Pons (tissue), 1 donor: ENCODE data around the gene THSD4.
A peak's percentile ranks its signal among the peaks of the same experiment; 100 is the strongest.

Experiments used
- DNase-seq: peaks from one replicate; pipeline ENCODE4 v3.0.0-alpha.2; 2016; ENCODE audit warnings: low spot score

The THSD4 gene

GRCh38 chr15:71114887-71115566 lies at the start of gene THSD4:
TSS of gene THSD4 (plus strand) at chr15:71115471.
- peak; percentile 11 for DNase-seq

GRCh38 chr15:71066983-71067382 lies 48.3 kb upstream of the THSD4 start:
- DNase-seq: no peak

GRCh38 chr15:71069693-71070092 lies 45.6 kb upstream of the THSD4 start:
- no peak for DNase-seq

DNA sequence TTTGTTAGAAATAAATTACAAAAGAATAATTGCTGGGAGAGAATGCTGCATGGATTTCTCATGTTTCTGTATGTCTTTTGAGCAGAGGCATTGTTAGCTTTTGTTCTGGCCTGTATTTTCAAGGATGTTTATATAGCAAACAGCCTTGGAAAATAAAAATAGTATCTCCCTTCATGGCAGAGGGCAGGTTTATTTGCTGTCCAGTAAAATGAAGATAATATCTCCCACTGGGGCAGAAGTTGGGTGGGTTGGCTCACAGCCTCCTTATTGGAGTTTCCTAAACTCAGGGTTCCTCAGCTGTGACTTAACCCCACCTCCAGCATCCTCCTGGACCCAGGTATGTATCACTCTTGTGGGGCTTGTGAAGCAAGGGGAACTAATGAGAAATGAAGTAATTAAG lies 43.7 kb upstream of the THSD4 start:
- DNase-seq: no peak

DNA sequence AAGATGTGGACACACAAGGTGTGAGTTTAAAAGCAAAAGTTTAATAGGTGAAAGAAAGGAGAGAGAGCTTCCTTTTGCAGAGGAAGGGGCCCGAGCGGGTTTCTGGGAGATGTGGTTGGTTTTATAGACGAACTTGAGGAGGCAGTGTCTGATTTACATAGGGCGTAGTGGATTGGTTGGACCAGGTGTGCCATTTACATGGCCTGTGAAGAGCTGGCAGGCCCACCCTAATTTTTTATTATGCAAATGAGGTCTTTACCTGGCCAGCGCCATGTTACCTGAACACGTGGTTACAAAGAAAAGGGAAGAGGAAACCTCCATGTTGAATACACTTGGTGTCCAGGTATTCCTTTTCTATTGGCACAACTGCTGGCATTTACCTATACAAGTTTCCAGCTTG lies 42.8 kb upstream of the THSD4 start:
- no peak for DNase-seq

DNA sequence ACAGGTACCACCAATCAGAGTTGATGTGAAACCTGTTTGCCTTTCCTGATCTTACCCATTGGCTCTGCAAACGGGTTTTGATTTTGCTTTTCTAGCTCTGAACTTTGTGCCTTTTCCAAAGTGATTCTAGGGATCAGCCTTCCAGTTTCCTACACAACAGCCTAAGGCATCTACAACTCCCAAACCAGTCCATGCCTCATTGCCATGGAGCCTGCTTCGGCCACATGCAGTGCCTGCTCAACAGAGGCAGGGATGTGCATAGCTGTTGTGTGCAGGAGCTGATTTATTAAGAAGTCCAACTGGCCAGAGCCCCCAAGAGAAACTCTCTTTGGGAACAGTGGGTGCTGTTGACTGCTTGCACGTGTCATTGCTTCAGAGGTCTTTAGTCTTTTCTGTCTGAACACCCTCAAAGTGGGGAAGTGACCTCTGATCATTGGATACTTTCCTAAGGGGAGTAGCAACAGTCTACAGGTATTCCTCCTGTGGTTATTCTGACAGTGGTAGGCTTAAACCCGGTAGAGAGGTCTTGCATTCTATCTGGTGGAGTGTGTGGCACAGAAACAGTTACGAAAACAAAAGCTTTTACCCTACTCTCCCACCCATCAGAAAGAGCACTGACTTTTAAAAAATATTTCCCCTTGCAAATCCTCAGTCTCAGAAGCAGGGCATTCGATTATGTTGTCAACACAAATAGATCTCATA lies 36.6 kb upstream of the THSD4 start:
- DNase-seq: no peak

DNA sequence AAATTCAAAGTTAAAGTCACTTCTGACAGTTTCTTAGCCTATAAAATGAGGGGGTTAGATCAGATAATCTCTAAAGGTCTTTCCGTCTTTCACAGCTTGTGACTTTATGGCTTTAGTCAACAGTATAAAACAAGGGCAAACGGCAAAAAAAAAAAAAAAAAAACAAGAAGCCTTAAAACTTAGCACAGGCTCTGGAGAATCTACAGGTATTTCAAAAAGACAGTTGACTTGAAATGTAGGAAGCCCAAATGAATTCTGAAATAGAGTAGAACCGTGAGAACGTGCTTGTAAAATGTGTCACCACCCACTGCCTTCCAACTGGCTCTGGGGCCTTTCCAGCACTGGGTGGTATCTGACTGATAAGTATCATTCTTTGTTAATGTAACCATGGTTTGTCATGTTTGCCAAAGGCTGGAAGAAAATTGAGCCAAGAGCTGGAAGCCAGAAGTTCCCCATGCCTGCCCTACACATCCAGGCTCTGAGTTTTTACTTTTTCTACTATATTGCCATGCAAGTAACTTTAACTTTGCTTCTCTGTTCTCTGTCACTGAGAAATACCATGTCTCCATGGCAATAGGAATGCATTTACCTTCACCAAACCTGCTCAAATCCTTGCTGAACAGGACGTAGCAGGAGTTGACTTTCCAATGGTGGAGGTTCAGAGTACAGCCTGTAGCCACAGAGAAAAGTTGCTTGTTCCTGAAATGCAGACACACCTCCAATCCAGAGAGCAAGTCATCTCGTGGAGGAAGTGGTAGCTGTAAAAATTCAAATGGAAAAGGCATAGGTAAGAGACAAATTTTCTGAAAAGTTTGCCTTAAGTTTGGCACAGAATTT lies 35.8 kb upstream of the THSD4 start:
- no peak for DNase-seq

GRCh38 chr15:71080166-71080565 lies 35.1 kb upstream of the THSD4 start:
- no peak for DNase-seq

- no peak for DNase-seq
Measured at GRCh38 chr15:71080705-71081104, 34.6 kb upstream of the THSD4 start.

GRCh38 chr15:71082803-71083202 lies 32.5 kb upstream of the THSD4 start:
- no peak for DNase-seq

DNA sequence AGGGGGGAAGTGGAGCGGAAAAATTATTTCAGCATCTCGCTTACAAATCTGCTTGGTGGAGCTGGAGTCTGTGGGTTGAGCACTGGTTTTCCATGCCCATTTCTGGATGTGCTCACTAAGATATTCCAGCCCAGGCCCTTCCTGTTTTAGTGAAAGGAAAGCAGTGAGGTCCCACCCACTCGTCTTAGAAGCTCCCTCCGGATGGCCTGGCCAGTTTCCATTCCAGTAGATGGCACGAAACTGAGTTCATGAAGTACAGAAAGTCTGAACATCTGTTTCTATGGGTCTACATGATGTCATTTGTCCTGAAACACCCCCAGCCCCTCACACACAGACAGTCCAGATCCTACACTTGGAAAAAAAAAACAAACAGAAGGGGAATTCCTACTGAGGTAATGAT lies 31.9 kb upstream of the THSD4 start:
- no peak for DNase-seq

DNA sequence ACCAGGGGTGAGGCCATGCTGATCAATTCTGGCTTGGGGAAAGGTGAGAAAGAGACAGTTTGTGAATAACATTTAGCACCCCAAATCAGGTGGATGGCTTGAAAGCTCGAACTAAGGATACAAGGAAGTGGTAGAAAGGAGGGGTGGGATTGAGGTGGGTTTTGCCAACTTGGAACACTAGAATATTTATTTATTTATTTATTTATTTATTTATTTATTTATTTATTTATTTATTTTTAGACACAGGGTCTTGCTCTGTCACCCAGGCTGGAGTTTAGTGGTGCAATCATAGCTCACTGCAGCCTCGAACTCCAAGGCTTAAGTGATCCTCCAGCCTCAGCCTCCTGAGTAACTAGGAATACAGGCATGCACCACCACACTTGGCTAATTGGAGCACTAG lies 31.0 kb upstream of the THSD4 start:
- no peak for DNase-seq

DNA sequence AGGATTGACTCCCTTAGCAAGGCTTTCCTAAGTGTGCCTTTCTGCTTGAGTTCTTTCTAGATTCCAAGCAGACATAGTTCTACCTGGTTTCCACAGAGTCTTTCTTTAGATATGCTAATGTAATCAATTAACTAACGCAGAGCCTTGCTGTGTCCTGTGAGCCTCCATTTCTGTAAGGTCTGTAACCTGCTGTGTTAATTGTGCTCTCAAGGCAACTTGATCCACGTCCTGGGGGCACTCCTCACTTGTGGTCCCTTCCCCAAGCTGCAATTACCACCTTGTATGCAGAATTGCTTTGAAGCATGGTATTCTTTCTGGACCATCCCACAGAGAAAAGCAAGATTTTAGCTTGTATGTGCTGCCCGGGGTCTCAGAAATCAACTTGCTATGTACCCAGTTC lies 29.5 kb upstream of the THSD4 start:
- DNase-seq: no peak

GRCh38 chr15:71088155-71088554 lies 27.1 kb upstream of the THSD4 start:
- no peak for DNase-seq

GRCh38 chr15:71088683-71089082 lies 26.6 kb upstream of the THSD4 start:
- no peak for DNase-seq

- DNase-seq: no peak
Measured at GRCh38 chr15:71089801-71090200, 25.5 kb upstream of the THSD4 start.

DNA sequence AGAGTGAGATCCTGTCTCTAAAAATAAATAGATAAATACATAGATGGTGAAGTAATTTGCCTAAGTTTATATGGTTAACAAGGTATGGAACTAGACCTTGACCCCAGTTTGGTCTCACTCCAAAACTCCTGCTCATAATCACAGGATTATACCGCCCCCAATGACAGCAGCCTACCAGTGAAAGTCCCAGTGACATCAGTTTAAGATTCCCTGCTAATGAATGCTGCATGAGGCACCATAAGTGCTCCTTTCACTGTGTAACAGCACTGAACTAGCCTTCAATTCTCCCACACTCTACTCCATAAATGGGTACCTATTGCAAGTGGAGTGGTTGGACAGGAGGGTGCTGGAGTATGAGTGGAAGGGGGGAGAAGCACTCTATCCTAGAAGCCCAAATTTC lies 23.7 kb upstream of the THSD4 start:
- no peak for DNase-seq

GRCh38 chr15:71092056-71092600 lies 23.1 kb upstream of the THSD4 start:
- no peak for DNase-seq

- DNase-seq: no peak
Measured at GRCh38 chr15:71093054-71094024, 21.9 kb upstream of the THSD4 start.

- DNase-seq: no peak
Measured at GRCh38 chr15:71094137-71094536, 21.1 kb upstream of the THSD4 start.

DNA sequence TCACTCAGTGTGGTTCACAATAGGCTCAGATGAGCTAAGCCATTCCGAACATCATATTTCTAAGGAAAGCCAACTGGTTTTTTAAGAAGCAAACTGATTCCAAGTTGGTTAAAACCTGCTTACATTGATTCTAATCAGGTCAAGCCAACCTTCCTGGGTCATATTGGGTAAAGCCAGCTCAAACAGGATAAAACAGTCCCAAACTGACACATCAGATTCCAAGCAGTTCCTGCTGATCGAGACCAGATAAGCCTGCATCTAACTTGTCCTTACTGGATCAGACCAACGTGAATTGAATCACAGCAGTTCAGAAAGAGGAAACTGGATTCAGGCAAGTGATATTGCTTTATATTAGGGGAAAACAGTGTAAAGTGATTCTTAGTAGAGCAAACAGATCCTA lies 18.6 kb upstream of the THSD4 start:
- DNase-seq: no peak

DNA sequence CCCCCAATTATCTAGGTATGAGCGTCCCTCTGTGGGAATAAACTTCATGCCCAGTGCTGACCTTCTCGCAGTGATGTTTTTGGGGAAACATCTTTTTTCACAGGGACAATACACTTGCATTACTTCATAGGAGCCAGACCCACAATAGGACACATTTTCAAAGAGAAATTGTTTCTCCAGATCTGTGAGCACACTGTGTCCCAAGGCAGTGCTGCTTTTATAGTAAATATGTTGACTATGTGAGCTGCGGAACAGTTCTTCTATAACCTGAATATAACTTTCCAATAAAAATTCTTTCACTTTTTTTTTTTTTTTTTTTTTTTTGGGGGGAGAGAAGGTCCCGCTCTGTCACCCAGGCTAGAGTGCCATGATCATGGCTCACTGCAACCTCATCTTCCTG lies 17.4 kb upstream of the THSD4 start:
- DNase-seq: no peak
